Measurements from ENCODE around the gene PTGR2.
"Not testable (repeated sequence)": the region's sequence is repeated elsewhere in the genome, so short reads cannot be mapped to it uniquely, and the experiment has no call there.

PTGR2 gene

DNA sequence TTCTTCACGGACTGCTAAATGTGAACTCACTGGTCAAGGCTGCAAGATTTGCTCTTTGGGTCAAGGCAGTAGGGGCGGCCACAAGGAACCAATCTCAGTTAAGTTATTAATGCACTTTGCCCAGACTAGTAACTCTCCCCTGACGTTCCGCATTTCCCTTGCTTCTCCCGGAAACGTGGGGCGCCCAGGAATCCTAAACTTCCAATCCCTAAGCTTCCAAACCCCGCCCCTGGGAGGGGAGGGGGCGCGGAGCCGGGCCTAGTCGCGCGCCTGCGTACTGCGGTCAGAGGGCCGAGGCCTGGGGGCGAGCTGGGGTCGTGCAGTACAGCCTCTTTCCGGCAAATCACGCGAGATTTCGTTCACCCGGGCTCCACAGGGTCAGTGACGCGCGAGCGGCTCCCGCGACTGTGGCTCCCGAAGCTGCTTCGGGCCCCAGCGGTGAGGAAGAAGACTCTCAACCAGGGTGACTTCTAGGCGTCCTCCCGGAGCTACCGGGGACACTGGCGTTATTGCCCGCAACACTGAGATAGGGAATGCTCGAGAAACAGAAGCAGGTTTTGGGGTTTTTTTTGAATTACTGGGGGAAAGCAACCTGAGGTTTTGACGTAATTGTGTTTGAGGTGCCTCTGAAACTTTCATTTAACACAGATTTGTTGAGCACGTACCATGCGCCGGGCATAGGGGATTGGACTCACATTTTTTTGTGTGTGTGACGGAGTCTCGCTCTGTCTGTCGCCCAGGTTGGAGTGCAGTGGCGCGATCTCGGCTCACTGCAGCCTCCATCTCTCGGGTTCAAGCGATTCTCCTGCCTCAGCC is at the start of gene PTGR2:
PTGR2 (plus strand) TSS at position 265 of the 816 bp plus-strand sequence. CDS start 7,032 bp downstream, outside the sequence.
- in situ Hi-C loops (cut with MboI; ENCODE audit: low sequenced_read_pairs), result no loop called here

DNA sequence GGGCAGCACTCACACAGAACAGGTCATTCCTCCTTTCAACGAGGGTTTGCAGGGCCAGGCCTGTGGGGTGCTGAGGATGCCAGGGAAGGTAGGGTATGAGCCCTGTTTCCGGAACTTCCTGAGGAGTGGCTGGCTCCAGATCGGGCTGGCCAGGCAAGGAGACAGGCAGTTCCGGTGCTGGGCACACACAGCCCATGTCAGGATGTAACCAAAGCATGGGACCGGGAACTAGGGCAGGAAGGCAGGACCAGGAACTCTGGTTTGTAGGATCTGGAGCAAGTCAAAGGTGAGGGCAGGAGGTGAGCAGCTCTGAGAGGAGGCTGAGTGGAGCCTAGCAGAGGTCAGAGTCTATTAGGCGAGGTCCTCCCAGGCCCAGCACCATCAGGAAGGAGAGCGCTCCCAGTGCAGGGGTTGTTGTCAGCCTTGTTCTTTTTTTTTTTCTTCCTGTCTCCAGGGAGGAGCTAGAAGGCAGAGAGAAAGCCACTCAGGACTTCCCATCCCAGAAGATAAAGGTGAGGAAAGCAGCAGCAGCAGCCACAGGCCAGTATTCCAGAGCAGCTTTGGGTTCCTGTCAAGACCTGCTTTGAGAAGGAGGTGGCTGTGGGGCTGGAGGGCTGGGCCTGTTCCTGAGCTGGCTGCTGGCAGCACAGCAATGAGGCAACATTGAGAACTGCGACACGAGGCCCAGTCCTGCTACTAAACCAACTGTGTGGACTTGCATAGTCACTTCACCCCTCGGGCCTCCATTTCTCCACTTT is 49.0 kb upstream of the PTGR2 start:
- in situ Hi-C loops (cut with MboI; ENCODE audit: low sequenced_read_pairs), result no loop called here

DNA sequence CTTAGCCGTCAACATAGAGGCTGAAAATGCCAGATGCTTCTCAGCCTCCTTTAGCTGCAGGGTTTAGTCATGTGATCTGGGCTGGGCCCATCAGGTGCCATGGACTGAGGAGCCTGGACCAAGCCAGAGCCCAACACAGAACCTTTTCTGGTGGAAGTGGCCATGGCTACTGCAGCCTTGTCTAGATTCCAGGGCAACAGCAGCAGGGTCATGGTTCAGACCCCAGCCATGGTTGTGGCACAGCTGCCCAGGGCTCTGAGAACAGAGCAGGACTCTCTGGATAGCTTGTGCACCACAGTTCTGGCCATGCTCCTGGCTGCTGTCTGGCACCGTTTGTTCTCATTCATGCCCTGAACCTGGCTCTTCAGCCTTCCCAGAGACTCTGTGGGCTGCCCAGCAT is 47.0 kb upstream of the PTGR2 start:
- in situ Hi-C loops (cut with MboI; ENCODE audit: low sequenced_read_pairs), result no loop called here

DNA sequence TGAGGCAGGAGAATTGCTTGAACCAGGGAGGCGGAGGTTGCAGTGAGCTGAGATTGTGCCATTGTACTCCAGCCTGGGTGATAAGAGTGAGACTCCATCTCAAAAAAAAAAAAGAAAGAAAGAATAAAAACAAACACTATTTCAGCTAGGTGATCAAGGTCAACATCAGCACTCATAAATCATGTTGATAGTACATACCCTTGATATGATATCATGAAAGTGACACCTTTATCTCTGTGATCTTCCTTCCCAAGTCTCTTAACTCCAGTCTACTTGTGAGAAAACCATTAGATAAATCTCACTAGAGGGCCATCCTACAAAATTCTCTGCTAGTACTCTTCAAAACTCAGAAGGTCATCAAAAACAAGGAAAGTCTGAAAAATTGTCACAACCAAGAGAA is 44.2 kb upstream of the PTGR2 start:
- in situ Hi-C loops (cut with MboI; ENCODE audit: low sequenced_read_pairs), result no loop called here

DNA sequence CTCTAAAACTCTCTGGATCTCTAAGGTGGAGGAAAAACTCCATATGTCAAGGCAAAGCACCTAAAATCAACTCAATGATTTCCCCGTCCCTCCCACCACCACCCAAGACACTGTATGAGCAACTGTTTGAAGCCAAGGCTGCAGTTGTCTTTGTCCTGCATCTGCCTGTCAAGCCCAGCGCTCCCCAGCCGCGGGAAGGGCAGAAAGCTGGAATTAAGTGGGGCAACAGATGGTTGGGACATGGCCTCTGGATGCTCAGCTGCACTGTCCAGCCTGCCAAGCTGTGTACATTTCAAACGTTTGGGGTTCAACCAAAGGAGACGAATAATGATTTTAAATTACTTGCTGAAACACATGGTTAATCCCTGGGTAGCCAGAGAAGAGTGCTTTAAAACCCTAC is 42.2 kb upstream of the PTGR2 start:
- in situ Hi-C loops (cut with MboI; ENCODE audit: low sequenced_read_pairs), result no loop called here

DNA sequence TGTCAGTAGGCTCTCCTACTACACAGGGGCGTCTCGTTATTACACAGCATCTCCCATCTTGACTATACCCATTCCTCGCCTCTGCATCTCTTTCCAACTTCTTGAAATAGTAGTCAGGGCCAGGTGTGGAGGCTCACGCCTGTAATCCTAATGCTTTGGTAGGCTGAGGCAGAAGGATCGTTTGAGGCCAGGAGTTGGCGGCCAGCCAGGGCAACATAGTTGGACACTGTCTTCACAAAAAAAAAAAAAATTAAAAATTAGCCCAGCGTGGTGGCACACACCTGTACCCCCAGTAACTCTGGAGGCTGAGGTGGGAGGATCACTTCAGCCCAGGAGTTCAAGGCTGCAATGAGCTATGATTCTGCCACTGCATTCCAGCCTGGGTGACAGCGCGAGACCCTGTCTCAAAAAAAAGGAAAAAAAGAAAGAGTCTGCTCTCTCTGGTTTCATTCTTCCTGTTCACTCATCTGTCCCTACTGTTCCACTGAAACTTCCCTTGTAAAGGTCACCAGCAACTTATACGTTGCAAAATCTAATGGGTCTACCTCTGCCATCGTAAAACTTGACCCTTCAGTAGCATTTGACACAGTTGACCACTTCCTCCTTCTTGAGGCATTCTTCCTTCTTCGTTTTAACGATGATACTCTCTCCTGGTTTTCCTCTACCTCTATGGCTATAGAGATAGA is 41.0 kb upstream of the PTGR2 start:
- in situ Hi-C loops (cut with MboI; ENCODE audit: low sequenced_read_pairs), result loop anchor here (10.0 kb wide), 1 partner anchor 66 kb away; no protein-coding TSS in a partner anchor

DNA sequence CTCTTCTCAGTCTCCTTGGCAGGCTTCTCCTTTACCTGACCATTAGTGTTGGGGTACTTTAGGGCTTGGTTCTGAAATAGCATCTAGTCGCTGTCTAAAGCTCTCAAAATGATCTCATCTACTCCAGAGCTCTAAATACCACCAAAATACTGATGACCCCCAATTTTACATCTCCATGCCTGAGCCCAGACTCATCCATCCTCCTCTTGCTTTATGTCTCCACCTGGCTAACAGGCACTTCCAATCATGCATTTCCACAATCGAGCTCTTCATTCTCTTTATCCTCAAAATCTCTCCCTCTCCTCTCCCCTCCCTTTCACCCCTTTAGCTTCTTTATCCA is 40.5 kb upstream of the PTGR2 start:
- in situ Hi-C loops (cut with MboI; ENCODE audit: low sequenced_read_pairs), result loop anchor here (10.0 kb wide), 1 partner anchor 66 kb away; no protein-coding TSS in a partner anchor

DNA sequence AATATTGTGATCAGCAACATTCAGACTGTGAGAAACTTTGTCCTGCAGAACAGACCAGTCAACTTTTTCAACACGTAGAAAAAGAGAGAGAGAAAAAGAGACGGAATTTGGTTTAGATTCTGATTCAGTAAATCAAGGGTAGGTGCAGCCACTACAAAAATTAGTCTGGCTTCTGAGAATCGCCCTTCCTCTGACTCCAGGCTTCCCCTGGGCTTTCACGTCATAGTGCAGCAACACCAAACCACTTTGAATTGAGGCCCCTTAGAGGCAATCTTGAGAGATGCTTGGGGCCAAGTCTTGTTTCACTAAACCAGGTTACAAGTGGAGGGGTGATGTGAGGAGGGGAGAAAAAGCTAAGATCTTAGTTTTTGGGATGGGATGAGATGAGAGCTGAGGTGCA is 37.5 kb upstream of the PTGR2 start:
- in situ Hi-C loops (cut with MboI; ENCODE audit: low sequenced_read_pairs), result loop anchor here (10.0 kb wide), 1 partner anchor 69 kb away; no protein-coding TSS in a partner anchor

DNA sequence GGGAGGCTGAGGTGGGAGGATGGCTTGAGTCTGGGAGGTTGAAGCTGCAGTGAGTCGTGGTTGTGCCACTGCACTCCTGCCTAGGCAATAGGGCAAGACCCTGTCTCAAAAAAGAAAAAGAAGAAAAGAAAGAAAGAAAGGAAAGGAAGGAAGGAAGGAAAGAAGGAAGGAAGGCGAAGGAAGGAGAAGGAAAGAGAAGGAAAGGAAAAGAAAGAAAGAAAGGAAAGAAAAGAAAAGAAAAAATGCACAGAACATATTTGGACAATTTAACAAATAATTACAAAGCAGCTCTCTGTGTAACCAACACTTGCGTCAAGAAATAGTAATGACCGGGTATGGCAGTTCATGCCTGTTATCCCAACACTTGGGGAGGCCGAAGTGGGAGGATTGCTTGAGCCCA is 35.8 kb upstream of the PTGR2 start:
- in situ Hi-C loops (cut with MboI; ENCODE audit: low sequenced_read_pairs), result loop anchor here (10.0 kb wide), 1 partner anchor 71 kb away; no protein-coding TSS in a partner anchor

DNA sequence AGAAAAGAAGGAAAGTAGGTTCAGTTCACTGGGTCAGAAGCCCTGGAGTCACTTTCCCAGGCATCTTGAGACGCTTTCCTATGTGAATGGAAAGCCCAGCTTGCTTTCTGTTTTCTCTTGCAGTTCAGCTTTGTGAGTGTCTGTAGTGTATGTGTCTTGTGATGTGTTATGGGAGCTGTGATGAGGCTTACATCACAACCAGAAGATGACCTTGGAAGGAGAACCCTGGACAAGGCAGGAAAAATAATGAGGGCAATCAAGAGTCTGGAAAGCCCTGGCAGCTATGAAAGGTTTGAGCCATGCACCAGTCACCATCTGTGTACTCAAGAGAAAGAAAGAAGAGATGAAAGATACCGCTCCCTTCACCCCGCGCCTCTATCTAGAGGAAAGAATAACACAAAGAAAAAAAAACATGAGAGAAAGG is 35.2 kb upstream of the PTGR2 start:
- in situ Hi-C loops (cut with MboI; ENCODE audit: low sequenced_read_pairs), result loop anchor here (10.0 kb wide), 1 partner anchor 72 kb away; no protein-coding TSS in a partner anchor

DNA sequence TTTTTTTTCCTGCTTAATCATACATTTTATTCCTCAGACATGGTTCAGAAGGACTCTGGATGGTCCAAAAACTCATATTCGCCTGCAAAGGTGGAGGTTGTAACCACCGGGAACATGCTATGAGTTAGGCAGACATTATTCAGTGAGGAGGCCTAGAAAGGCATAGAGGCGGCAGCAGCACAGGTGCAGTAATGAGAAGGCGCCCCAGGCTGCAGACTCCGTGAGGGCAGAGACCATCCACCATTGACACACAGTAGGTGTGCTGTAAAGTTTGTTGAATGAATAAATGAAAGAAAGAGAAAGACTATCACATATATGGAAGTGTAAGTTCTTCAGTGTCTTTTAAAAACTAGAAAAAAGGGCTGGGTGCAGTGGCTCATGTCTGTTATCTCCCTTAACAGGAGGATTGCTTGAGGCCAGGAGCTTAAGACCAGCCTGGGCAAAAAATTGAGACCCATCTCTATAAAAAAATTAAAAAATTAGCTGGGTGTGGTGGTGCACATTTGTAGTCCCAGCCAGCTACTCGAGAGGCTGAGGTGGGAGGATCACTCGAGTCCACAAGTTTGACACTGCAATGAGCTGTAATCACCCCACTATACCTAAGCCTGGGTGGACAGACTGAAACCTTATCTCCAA is 34.5 kb upstream of the PTGR2 start:
- in situ Hi-C loops (cut with MboI; ENCODE audit: low sequenced_read_pairs), result loop anchor here (10.0 kb wide), 1 partner anchor 72 kb away; no protein-coding TSS in a partner anchor

DNA sequence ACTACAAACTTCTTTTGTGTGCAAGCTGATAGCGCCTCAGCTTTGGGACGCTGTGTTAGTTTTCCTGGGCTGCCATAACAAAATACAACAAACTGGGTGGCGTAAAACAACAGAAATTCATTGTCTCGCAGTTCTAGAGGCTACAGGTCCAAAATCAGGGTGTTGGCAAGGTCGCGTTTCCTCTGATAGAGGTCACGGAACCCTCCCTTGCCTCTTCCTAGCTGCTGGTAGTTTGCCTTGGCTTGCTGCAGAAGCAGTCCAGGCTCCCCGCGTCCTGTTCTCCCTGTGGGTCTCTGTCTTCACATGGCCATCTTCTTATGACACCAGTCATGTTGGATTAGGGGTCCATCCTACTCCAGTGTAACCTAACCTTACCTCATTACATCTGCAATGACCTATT is 32.8 kb upstream of the PTGR2 start:
- in situ Hi-C loops (cut with MboI; ENCODE audit: low sequenced_read_pairs), result loop anchor here (10.0 kb wide), 1 partner anchor 74 kb away; no protein-coding TSS in a partner anchor

DNA sequence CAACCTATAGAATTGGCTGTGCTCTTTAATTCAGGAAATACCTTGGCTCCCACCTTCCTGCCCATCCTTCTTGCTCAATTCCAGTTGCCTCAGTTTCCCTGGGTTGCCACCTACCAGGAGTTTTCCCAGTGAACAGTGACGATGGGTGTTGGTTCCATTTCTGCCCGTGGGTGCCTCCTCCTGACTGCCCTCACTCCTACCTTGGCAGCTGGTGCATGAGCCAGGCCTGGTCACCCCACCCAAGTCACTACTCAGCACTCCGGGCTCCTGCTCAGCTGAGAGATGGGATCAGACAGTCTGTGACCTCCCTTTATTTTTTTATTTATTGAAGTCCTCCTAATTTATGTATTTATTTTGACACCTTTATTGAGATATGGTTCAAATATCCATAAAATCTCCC is 31.0 kb upstream of the PTGR2 start:
- in situ Hi-C loops (cut with MboI; ENCODE audit: low sequenced_read_pairs), result no loop called here

DNA sequence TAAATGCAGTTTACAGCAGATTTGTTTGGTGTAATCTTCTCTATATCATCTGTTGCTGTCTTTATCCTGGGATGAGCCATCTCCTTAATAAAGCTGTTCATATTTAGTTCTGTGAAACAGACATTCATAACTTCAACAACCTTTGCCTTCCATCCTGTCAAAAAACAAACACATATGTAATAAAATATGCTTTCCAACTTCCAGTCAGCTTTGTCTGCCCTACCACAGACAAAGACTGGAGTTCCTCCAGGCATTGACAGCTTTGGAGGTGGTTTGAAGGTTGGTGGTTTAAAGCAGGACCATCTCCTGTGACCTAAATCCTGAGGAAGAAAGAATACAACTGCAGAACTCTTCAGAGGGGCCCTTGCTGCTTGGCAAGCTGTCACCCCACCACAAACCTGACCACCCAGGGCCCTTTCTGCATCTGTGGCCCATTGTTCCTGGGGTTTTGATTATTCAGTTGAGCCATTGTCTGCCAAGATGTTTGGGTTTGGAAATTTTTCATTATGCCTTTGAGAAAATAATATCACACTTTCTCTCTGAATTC is 28.2 kb upstream of the PTGR2 start:
- in situ Hi-C loops (cut with MboI; ENCODE audit: low sequenced_read_pairs), result no loop called here

DNA sequence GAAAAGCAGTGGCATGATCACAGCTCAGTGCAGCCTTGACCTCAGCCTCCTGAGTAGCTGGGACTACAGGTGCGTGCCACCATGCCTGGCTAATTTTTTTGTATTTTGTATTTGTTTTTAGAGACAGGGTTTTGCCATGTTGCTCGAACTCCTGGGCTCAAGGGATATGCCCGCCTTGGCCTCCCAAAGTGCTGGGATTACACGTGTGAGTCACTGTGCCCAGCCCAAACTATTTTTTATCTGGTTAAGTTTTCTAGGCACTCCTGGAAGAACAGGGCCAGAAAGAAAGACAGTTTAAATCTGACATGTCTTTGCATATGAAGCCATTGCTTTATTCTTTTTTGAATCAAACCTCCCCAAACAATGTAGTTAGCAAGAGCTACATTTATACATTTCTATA is 27.5 kb upstream of the PTGR2 start:
- in situ Hi-C loops (cut with MboI; ENCODE audit: low sequenced_read_pairs), result no loop called here

DNA sequence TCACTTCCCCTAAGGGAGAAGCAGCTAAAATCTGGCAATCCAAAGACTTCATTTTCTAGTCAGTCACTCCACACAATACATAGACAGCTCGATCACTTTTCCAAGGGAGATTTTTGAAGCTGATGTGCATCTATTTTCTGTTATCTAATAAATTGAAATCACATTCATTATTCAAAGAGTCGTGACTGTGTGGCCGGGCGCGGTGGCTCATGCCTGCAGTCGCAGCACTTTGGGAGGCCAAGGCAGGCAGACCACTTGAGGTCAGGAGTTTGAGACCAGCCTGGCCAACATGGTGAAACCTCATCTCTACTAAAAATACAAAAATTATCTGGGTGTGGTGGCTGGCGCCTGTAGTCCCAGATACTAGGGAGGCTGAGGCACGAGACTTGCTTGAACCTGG is 27.1 kb upstream of the PTGR2 start:
- in situ Hi-C loops (cut with MboI; ENCODE audit: low sequenced_read_pairs), result no loop called here

DNA sequence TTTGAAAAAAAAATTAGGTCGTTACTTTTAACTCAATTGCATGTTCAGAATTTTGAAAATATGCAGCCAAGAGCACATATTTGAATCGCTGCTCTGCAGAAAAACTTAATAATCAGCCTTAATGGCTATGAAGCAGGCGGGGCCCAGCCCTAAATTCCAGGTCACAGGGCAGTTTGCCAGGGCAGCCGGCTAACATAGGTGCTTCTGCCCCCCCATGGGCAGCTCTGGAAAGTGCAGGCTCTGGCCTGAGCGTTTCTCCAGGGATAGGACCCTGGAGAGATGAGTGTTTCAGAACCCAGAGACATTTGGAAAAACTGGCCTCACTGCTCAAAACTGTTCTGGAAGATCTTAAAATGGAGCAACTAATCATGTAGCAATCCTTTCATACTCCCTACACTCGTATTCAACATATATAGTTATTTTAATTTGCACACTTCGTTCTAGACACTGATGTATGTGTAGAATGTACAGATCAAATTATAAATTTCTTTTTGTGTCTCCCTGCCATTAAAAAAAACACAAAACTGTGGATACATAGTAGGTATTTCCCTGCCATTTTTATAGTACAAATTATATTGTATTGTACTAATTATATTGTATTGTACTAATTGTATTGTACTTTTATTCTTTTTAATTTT is 26.0 kb upstream of the PTGR2 start:
- in situ Hi-C loops (cut with MboI; ENCODE audit: low sequenced_read_pairs), result no loop called here

DNA sequence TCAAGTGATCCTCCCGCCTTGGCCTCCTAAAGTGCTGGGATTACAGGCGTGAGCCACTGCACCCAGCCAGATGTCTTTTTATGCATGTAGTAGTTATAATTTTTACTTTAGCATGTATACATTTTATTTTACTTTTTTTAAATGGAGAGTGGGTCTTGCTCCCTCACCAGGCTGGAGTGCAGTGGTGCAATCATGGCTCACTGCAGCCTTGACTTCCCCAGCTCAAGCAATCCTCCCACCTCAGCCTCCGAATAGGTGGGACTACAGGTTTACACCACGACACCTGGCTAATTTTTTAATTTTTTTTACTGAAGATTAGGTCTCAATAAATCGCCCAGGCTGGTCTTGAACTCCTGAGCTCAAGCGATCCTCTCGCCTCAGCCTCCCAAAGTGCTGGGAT is 24.4 kb upstream of the PTGR2 start:
- in situ Hi-C loops (cut with MboI; ENCODE audit: low sequenced_read_pairs), result not testable (repeated sequence)

DNA sequence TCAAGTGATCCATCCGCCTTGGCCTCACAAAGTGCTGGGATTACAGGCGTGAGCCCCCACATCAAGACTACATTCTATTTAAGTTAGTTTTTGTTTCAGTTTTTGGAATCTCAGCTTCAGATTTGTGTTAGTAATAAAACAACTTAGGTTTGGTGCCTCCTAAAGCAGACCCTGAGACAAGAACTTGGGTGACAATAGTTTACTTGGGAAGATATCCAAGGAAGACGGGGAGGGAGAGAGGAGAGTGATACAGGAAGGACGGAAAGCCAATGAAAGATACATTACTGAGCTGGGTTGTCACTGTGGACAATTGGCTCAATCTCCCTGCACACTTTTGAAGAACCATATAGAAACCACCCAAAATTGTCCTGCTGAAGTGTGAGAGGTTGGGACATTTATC is 22.6 kb upstream of the PTGR2 start:
- in situ Hi-C loops (cut with MboI; ENCODE audit: low sequenced_read_pairs), result no loop called here

All from HL-60/S4 (cell line).